Measurements from ENCODE around the gene FGG.

GRCh38 chr4:154562697-154563254 is 49.7 kb downstream of the FGG start, which contains the start of gene FGB:
- TF ChIP-seq CTCF (optimal IDR thresholded peaks at IDR 0.05 in 1 of 3, IDR thresholded peaks at IDR 0.05 in 1 of 3, conservative IDR thresholded peaks at IDR 0.05 in 1 of 3; ENCODE audit: extremely low read depth in 1 of 3, insufficient read depth in 2 of 3, low read length in 3 of 3) = no peak
- no peak for TF ChIP-seq EZH2 (IDR thresholded peaks at IDR 0.05; ENCODE audit: low read length)
